Stimulated activated CD4-positive, alpha-beta T cell treated with anti-CD3 and anti-CD28 coated beads, Interleukin-12 subunit alpha, Interleukin-12 subunit beta, amount 100 ng/mL, for 4 hours (primary cell): ENCODE results near the gene PRAMEF5.
"Not testable (repeated sequence)": the region's sequence is repeated elsewhere in the genome, so short reads cannot be mapped to it uniquely, and the experiment has no call there.

ENCODE experiments used
- DNase-seq: peaks from one replicate; pipeline ENCODE4 v3.0.0-alpha.2; 2020

PRAMEF5 gene

DNA sequence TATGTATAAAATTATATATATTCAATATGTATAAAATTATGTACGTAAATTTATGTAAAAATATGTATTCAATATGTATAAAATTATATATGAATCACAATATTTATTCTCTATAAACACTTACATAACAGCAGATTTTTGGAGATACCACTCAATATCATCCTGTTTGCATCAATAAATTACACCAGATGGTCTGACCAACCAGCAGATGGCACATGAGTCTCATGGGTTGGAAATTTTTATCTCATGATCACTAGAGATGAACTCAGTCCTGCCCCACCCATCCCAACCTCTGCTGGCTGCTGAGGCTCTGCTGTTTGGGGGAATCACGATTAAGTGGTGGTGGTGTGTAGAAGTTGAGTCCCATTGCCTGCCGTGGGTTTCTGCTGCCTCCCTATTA, 25.6 kb downstream of the PRAMEF5 start:
- not testable (repeated sequence) for DNase-seq

DNA sequence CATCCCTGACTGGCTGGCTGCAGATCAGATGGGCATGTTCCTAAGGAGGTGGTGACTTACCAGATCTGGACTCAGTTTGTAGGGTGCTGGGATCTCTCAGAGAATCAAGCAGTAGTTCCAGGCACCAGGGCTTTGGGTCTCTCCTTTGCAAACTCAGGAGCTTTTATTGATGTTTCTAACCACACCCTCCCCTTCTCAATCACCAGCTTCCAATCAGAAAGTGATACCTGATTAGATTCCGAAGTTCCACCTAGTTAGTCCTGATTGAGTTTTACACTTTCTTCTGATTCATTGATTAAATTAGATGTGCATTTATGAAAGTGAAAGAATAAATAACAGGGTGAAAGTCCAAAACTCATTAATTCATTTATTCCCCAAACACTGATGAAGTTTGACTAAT, 31.0 kb downstream of the PRAMEF5 start, which contains the start of gene PRAMEF8:
TSS of gene PRAMEF8 (minus strand) at position 101 of the 400 bp plus-strand sequence. CDS start 1,046 bp downstream, outside the sequence.
- not testable (repeated sequence) for DNase-seq

DNA sequence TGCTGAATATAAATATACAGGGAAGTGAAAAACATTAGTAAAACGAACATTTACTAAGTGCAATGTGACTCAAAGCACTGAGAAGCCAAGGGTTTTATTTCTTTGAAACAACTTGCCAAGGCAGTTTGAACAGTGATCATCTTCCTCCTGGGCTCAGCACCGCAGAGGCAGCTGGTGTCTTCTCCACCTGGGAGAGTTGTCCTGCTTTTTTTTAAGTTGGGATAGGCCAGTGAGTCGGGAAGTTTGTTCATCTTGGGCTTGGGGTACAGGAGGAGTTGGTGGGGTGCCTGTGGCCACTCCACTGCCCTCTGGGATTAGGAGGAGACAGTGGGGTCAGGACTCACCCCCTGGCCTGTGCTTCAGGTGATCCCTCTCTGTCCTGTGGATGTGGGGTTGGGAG, 35.0 kb downstream of the PRAMEF5 start:
- not testable (repeated sequence) for DNase-seq

DNA sequence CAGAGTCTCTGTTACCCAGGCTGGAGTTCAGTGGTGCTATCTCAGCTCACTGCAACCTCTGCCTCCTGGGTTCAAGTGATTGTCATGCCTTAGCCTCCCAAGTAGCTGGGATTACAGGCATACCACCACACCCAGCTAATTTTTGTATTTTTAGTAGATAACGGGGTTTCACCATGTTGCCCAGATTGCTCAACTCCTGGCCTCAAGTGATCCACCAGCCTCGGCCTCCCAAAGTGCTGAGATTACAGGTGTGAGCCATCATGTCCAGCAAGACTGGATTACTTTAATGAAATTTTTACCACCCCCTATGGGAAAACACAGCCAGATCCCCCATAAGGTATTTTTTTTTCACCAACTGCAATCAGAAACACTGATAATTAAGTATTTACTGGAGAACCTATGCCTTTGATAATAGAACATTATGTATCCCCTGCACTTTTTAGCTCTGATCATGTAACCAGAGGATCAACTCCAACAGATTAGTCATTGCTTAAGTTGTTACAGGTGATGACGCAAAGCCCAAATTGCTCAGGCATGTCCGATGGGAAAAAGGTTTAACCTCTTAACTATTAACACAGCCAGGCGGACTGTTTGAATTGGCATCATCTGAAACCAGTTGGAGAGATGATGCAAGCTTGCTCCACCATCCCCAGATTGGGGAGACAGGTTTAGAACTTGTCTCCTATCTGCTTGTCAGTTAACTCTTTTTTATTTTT, 43.4 kb downstream of the PRAMEF5 start:
- not testable (repeated sequence) for DNase-seq

DNA sequence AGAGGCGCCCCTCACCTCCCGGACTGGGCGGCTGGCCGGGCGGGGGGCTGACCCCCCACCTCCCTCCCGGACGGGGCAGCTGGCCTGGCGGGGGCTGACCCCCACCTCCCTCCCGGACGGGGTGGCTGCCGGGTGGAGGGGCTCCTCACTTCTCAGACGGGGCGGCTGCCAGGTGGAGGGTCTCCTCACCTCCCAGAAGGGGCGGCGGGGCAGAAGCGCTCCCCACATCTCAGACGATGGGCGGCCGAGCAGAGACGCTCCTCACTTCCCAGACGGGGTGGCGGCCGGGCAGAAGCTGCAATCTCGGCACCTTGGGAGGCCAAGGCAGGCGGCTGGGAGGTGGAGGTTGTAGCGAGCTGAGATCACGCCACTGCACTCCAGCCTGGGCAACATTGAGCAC, 44.7 kb downstream of the PRAMEF5 start:
- not testable (repeated sequence) for DNase-seq

DNA sequence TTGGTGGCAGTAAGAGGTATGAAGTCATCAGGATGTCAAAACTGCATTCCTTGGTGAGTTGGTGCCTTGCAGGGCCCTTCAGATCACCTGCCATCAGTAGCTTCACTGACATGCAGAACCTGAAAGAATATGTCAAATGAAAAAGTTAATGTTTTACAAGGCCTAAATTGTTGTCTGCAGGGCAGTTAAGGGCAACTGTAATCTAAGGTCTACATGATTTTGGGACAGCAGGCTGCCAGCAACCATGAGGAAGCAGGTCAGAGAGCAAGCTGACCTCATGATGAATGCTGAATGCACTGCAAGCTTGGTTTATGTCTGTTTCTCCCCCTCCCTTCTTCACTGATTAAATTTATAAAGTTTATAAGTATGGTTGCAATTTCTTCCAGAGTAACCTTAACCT, 48.2 kb downstream of the PRAMEF5 start:
- DNase-seq: not testable (repeated sequence)

DNA sequence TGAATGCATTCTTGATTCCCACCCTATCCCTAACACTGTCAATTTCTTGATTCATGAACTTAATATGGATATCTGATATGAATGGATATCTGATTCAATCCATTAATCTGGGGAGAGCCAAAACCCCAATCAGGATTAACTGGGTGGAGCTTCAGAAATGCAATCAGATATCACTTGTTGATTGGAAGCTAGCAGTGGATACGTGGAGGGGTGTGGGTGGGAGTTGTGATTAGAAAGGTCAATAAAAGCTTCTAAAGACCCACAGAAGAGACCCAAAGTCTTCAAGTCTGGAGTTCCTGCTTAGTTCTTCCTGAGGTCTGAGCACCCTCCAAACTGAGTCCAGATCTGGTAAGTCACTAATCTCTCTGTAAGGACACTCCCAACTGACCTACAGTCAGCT, 49.2 kb downstream of the PRAMEF5 start, which contains the start of gene PRAMEF33:
TSS of gene PRAMEF33 (plus strand) at position 301 of the 400 bp plus-strand sequence. CDS start 2,416 bp downstream, outside the sequence.
- not testable (repeated sequence) for DNase-seq
